HepG2 (cell line): ENCODE measurements around the gene GPAM. TPM values are rescaled to one million over a fixed set of nuclear protein-coding genes. Genes with fewer than 3 reads are reported as not detected.

Experiments used
- ARID4A ChIP-seq: sonication (generic); formaldehyde crosslinking; IDR thresholded peaks from 2 replicates; pipeline ENCODE4 v1.5.0; 2020; ENCODE audit warnings: mild to moderate bottlenecking, missing genetic modification reagents, borderline replicate concordance
- CREB3 ChIP-seq: sonication (generic); formaldehyde crosslinking; IDR thresholded peaks from 2 replicates; pipeline ENCODE4 v1.5.0; 2020; ENCODE audit warnings: missing genetic modification reagents
- FOXA1 ChIP-seq, 2 experiments: fragments of 450-650 bp in 1 of 2; sonication (generic) in 1 of 2; formaldehyde crosslinking in 1 of 2; IDR thresholded peaks; 2 replicates each; pipeline versions ENCODE4 v1.4.0 to v1.6.1; 2016 to 2020; ENCODE audit warnings: missing genetic modification reagents in 1 of 2
- HMG20A ChIP-seq: IDR thresholded peaks from 2 replicates; pipeline ENCODE4 v1.6.1; 2016; ENCODE audit warnings: borderline replicate concordance
- HNF4A ChIP-seq: sonication (generic); formaldehyde crosslinking; IDR thresholded peaks from 2 replicates; pipeline ENCODE4 v1.4.0; 2020; ENCODE audit warnings: missing genetic modification reagents
- MLLT10 ChIP-seq: sonication (generic); formaldehyde crosslinking; IDR thresholded peaks from 2 replicates; pipeline ENCODE4 v1.4.0; 2020; ENCODE audit warnings: missing genetic modification reagents
- PHF20 ChIP-seq: sonication (generic); formaldehyde crosslinking; IDR thresholded peaks from 2 replicates; pipeline ENCODE4 v1.5.0; 2020; ENCODE audit warnings: mild to moderate bottlenecking, missing genetic modification reagents
- PRDM10 ChIP-seq: sonication (generic); formaldehyde crosslinking; IDR thresholded peaks from 2 replicates; pipeline ENCODE4 v1.4.0; 2020; ENCODE audit warnings: low read depth, missing genetic modification reagents
- RBM22 ChIP-seq: fragments of 200-400 bp; formaldehyde crosslinking; optimal IDR thresholded peaks from 2 replicates; pipeline ENCODE3; 2017; ENCODE audit warnings: mild to moderate bottlenecking, low read length, moderate library complexity
- SCMH1 ChIP-seq: sonication (generic); formaldehyde crosslinking; IDR thresholded peaks from 2 replicates; pipeline ENCODE4 v1.9.0; 2021; ENCODE audit warnings: missing genetic modification reagents, mild to moderate bottlenecking, borderline replicate concordance
- ZBTB33 ChIP-seq: sonication (generic); formaldehyde crosslinking; IDR thresholded peaks from 2 replicates; pipeline ENCODE4 v1.4.0; 2020; ENCODE audit warnings: missing genetic modification reagents
- ZMYM4 ChIP-seq: sonication (generic); formaldehyde crosslinking; IDR thresholded peaks from 2 replicates; pipeline ENCODE4 v1.8.1; 2023; ENCODE audit warnings: mild to moderate bottlenecking, missing genetic modification reagents
- ZNF232 ChIP-seq: sonication (generic); formaldehyde crosslinking; IDR thresholded peaks from 2 replicates; pipeline ENCODE4 v1.4.0; 2020; ENCODE audit warnings: missing genetic modification reagents, borderline replicate concordance
- ZNF264 ChIP-seq: sonication (generic); formaldehyde crosslinking; IDR thresholded peaks from 2 replicates; pipeline ENCODE4 v1.4.0; 2020; ENCODE audit warnings: missing genetic modification reagents
- ZNF337 ChIP-seq: sonication (generic); formaldehyde crosslinking; IDR thresholded peaks from 2 replicates; pipeline ENCODE4 v1.5.1; 2020; ENCODE audit warnings: missing genetic modification reagents, low read depth, mild to moderate bottlenecking, borderline replicate concordance
- ZNF468 ChIP-seq: sonication (generic); formaldehyde crosslinking; IDR thresholded peaks from 2 replicates; pipeline ENCODE4 v1.8.0; 2022; ENCODE audit warnings: mild to moderate bottlenecking, moderate library complexity, missing genetic modification reagents
- ZNF558 ChIP-seq: sonication (generic); formaldehyde crosslinking; IDR thresholded peaks from 2 replicates; pipeline ENCODE4 v1.9.0; 2022; ENCODE audit warnings: mild to moderate bottlenecking, missing genetic modification reagents, borderline replicate concordance
- ZNF605 ChIP-seq: sonication (generic); formaldehyde crosslinking; IDR thresholded peaks from 2 replicates; pipeline ENCODE4 v1.8.0; 2022; ENCODE audit warnings: mild to moderate bottlenecking, missing genetic modification reagents
- ZNF720 ChIP-seq: sonication (generic); formaldehyde crosslinking; IDR thresholded peaks from 2 replicates; pipeline ENCODE4 v1.4.0; 2020; ENCODE audit warnings: missing genetic modification reagents
- polyA plus RNA-seq, 8 experiments: library from polyadenylated mRNA; depleted of rRNA in 3 of 8; stranded (reverse) in 7 of 8; unstranded in 1 of 8; fragments of >200 nt; fragmentation: Illumina TruSeq in 4 of 8; extraction: Trizol in 4 of 8; gene quantifications; 2 replicates each; pipeline versions ENCODE4 v1.2.1 to v1.2.3, GENCODE V29; 2011 to 2016; ENCODE audit warnings: low read depth in 4 of 8, missing spikeins in 1 of 8, mixed read lengths in 1 of 8; ENCODE audit not compliant: insufficient read depth in 1 of 8
- total RNA-seq, 5 experiments: library from RNA; depleted of rRNA; stranded (reverse); fragments of >200 nt; fragmentation: Illumina TruSeq; extraction: Trizol; gene quantifications; 2 replicates each; pipeline ENCODE4 v1.2.3, GENCODE V29; 2016; ENCODE audit warnings: low read depth in 1 of 5

Gene GPAM
- total and polyA plus RNA-seq, 2 of the 13 experiments (the other 11 are each of a cell fraction or from before 2014, with no cell fraction given): 36.8 to 140 TPM

- no peak for TF ChIP-seq ZNF468
- no peak for TF ChIP-seq ZNF558
- TF ChIP-seq HNF4A: no peak
- TF ChIP-seq RBM22: peak; percentile 73
- peak; percentile 91 for TF ChIP-seq ZBTB33 (CRISPR knock-in tag)
- TF ChIP-seq ZNF232 (CRISPR knock-in tag): no peak
- no peak for TF ChIP-seq PHF20
- no peak for TF ChIP-seq ZNF605
- TF ChIP-seq HMG20A (CRISPR knock-in tag): no peak
- no peak for TF ChIP-seq ZMYM4 (CRISPR knock-in tag)
- TF ChIP-seq ARID4A (CRISPR knock-in tag): no peak
- TF ChIP-seq ZNF337: no peak
- no peak for TF ChIP-seq PRDM10 (CRISPR knock-in tag)
- TF ChIP-seq CREB3 (CRISPR knock-in tag): no peak
- no peak for TF ChIP-seq SCMH1
- no peak for TF ChIP-seq FOXA1 (IDR thresholded peaks at IDR 0.05)
- TF ChIP-seq FOXA1 (CRISPR knock-in tag; IDR thresholded peaks at IDR 0.05): no peak
- no peak for TF ChIP-seq MLLT10 (CRISPR knock-in tag)
- no peak for TF ChIP-seq ZNF720 (CRISPR knock-in tag)
- no peak for TF ChIP-seq ZNF264 (CRISPR knock-in tag)
Observed at GRCh38 chr10:112202561-112203241, 19.1 kb upstream of the GPAM start (continued).
